GM13977 (cell line): ENCODE results near the gene FIGN.

Source experiments
- DNase-seq: peaks from one replicate; pipeline ENCODE4 v3.0.0; 2012; ENCODE audit warnings: low spot score
- CTCF ChIP-seq: IDR thresholded peaks from 2 replicates; pipeline ENCODE4 v1.5.1; 2012; ENCODE audit warnings: mild to moderate bottlenecking, control low read depth; ENCODE audit not compliant: insufficient read depth; ENCODE audit errors: extremely low read depth, missing control alignments
- in situ Hi-C: fragments of 300-500 bp; cut with MboI; formaldehyde crosslinking; loops from one replicate; pipeline ENCODE4 v1.12.0; 2022; ENCODE audit warnings: low sequenced_read_pairs, low pct_unique_long_range_greater_than_20kb, mixed read lengths, inconsistent platforms; ENCODE audit not compliant: unreplicated experiment

The FIGN gene

GRCh38 chr2:163741435-163741834 is 5.6 kb upstream of the FIGN start:
- DNase-seq, result no peak
- in situ Hi-C loops, result no loop called here
- TF ChIP-seq CTCF, result no peak

DNA sequence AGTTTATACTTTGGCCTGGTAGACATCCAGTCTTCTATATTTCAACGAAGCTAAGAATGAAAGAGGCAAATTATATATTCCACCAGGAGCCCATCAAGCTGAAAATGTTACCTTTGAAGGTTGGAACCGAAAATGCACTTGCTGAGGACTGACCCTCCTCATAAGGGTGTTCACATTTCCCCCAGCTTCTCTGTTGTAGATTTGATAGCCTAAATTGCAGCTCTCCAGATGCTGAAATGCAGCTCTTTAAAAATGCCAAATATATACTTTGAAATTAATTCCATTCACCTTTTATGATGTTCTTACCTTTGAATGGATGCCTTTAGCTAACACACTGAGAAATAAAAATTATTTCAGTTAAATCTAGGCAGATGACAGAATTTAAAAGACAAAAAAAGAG is 1.8 kb upstream of the FIGN start:
- TF ChIP-seq CTCF, result no peak
- in situ Hi-C loops, result no loop called here
- DNase-seq, result no peak

GRCh38 chr2:163737190-163737439 is 1.3 kb upstream of the FIGN start:
- in situ Hi-C loops, result no loop called here
- TF ChIP-seq CTCF, result no peak
- DNase-seq, result no peak

- peak; percentile 31 for DNase-seq
- no peak for TF ChIP-seq CTCF
- in situ Hi-C loops, result no loop called here
Measured at GRCh38 chr2:163736433-163737189, 803 bp upstream of the FIGN start.

GRCh38 chr2:163734881-163735684 is 725 bp downstream of the FIGN start:
- no peak for DNase-seq
- TF ChIP-seq CTCF, result no peak

GRCh38 chr2:163734401-163734800 is 1.4 kb downstream of the FIGN start:
- no peak for DNase-seq
- in situ Hi-C loops, result no loop called here
- TF ChIP-seq CTCF, result no peak

More at GRCh38 chr2:163734881-163735684, 725 bp downstream of the FIGN start:
- in situ Hi-C loops, result no loop called here
